DOHH2 (cell line): Measurements from ENCODE around the gene TASP1.

Source experiments
- H3F3A ChIP-seq: fragments of 200-600 bp; sonication (generic), shearing (Covaris generic); 2 replicates; pipeline ENCODE4 v1.6.0; 2016; ENCODE audit warnings: antibody characterized with exemption, mild to moderate bottlenecking; ENCODE audit not compliant: control insufficient read depth, insufficient read depth
- H3K27ac ChIP-seq: fragments of 200-600 bp; sonication (generic); 2 replicates; pipeline ENCODE4 v1.5.1; 2014; ENCODE audit warnings: low read depth, mild to moderate bottlenecking, low read length, moderate library complexity
- H3K27me3 ChIP-seq: fragments of 200-600 bp; sonication (generic); 2 replicates; pipeline ENCODE4 v1.6.1; 2014; ENCODE audit warnings: mild to moderate bottlenecking, low read length, mixed read lengths; ENCODE audit not compliant: control insufficient read depth
- H3K36me3 ChIP-seq: fragments of 200-600 bp; sonication (generic); 2 replicates; pipeline ENCODE4 v1.6.1; 2014; ENCODE audit warnings: mild to moderate bottlenecking, low read length, moderate library complexity, mixed read lengths; ENCODE audit not compliant: control insufficient read depth
- H3K4me1 ChIP-seq: fragments of 200-600 bp; sonication (generic); 2 replicates; pipeline ENCODE4 v1.6.1; 2014; ENCODE audit warnings: mild to moderate bottlenecking, low read length, mixed read lengths; ENCODE audit not compliant: control insufficient read depth
- H3K4me2 ChIP-seq: fragments of 200-600 bp; sonication (generic); 2 replicates; pipeline ENCODE4 v1.6.0; 2014; ENCODE audit warnings: mild to moderate bottlenecking, low read length, moderate library complexity
- H3K4me3 ChIP-seq: fragments of 200-600 bp; sonication (generic); 2 replicates; pipeline ENCODE4 v1.5.1; 2014; ENCODE audit warnings: mild to moderate bottlenecking, low read length, mixed read lengths
- H3K79me2 ChIP-seq: fragments of 200-600 bp; sonication (generic); 2 replicates; pipeline ENCODE4 v1.6.1; 2014; ENCODE audit warnings: mild to moderate bottlenecking, low read length, mixed read lengths; ENCODE audit not compliant: control insufficient read depth
- H3K9me2 ChIP-seq: fragments of 200-600 bp; sonication (generic); replicated peaks from 2 replicates; pipeline ENCODE4 v1.6.1; 2014; ENCODE audit warnings: mild to moderate bottlenecking, low read length, mixed read lengths; ENCODE audit not compliant: control insufficient read depth
- H3K9me3 ChIP-seq: fragments of 200-600 bp; sonication (generic); 2 replicates; pipeline ENCODE4 v1.6.1; 2014; ENCODE audit warnings: antibody characterized with exemption, low read length, mixed read lengths; ENCODE audit not compliant: control insufficient read depth, insufficient read depth
- H4K20me1 ChIP-seq: fragments of 200-600 bp; sonication (generic); 2 replicates; pipeline ENCODE4 v1.6.0; 2014; ENCODE audit warnings: low read depth, mild to moderate bottlenecking, antibody characterized with exemption, low read length, moderate library complexity; ENCODE audit not compliant: control insufficient read depth, insufficient read depth
- EZH2phosphoT487 ChIP-seq: fragments of 200-600 bp; sonication (generic); IDR thresholded peaks from 2 replicates; pipeline ENCODE4 v1.6.1; 2017; ENCODE audit warnings: borderline replicate concordance, mild to moderate bottlenecking, antibody characterized with exemption, low read length, moderate library complexity, mixed read lengths
- TF ChIP-seq, protein P1 (sequence below): fragments of 200-600 bp; sonication (generic); IDR thresholded peaks from one replicate; pipeline ENCODE4 v1.5.1; 2014; ENCODE audit warnings: antibody characterized with exemption, mild to moderate bottlenecking, low read depth, low read length; ENCODE audit not compliant: poor library complexity, severe bottlenecking

Gene TASP1

DNA sequence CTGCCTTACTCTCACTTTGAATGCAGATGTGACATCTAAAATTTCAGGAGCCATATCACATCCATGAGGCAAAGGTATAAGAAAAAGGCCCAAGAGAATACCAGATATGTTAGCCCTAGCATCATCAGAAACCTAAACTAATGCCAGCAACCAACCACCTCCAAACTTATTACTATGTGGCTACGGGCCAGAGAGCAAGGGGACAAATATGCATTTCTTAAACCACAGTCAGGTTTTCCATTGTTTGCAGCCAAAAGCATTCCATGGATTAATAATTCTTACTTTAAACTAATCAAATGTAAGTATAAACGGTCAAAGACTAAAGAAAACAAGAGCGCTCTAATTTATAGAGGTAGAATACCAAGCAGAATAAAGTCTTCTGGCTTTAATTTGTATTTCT lies 84.7 kb downstream of the TASP1 start:
- H3K9me3 ChIP-seq: no peaks in the 10 kb centered on the region

GRCh38 chr20:13552061-13552460 lies 86.7 kb downstream of the TASP1 start:
- H3K79me2 ChIP-seq: no peaks in the 10 kb centered on the region
- no peak overlapping the region for H3K4me2 ChIP-seq
- no peak for TF ChIP-seq EZH2phosphoT487
- TF ChIP-seq, protein P1, sequence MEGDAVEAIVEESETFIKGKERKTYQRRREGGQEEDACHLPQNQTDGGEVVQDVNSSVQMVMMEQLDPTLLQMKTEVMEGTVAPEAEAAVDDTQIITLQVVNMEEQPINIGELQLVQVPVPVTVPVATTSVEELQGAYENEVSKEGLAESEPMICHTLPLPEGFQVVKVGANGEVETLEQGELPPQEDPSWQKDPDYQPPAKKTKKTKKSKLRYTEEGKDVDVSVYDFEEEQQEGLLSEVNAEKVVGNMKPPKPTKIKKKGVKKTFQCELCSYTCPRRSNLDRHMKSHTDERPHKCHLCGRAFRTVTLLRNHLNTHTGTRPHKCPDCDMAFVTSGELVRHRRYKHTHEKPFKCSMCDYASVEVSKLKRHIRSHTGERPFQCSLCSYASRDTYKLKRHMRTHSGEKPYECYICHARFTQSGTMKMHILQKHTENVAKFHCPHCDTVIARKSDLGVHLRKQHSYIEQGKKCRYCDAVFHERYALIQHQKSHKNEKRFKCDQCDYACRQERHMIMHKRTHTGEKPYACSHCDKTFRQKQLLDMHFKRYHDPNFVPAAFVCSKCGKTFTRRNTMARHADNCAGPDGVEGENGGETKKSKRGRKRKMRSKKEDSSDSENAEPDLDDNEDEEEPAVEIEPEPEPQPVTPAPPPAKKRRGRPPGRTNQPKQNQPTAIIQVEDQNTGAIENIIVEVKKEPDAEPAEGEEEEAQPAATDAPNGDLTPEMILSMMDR: no peak
- H3K27ac ChIP-seq: no peak overlapping the region
- H4K20me1 ChIP-seq: no peaks in the 10 kb centered on the region
- no peaks in the 10 kb centered on the region for H3K36me3 ChIP-seq
- H3K4me3 ChIP-seq: no peak overlapping the region
- H3F3A ChIP-seq: no peaks in the 10 kb centered on the region
- no peaks in the 10 kb centered on the region for H3K9me2 ChIP-seq
- no peaks in the 10 kb centered on the region for H3K27me3 ChIP-seq
- H3K9me3 ChIP-seq: no peaks in the 10 kb centered on the region
- no peaks in the 10 kb centered on the region for H3K4me1 ChIP-seq

More for the DNA sequence above, 84.7 kb downstream of the TASP1 start:
- Histone ChIP-seq H3K4me1 (no peaks in the 10 kb centered on the region), H3K79me2 (no peaks in the 10 kb centered on the region), H4K20me1 (no peaks in the 10 kb centered on the region), H3K27me3 (no peaks in the 10 kb centered on the region), H3F3A (no peaks in the 10 kb centered on the region), H3K36me3 (no peaks in the 10 kb centered on the region), H3K4me2 (no peak overlapping the region), H3K9me2 (no peaks in the 10 kb centered on the region), H3K27ac (no peak overlapping the region), H3K4me3 (no peak overlapping the region)
- TF ChIP-seq, protein P1: no peak
- TF ChIP-seq EZH2phosphoT487: no peak

- Histone ChIP-seq H3K4me3 (no peak overlapping the region), H3K9me3 (no peaks in the 10 kb centered on the region), H3K27ac (no peak overlapping the region), H3K27me3 (no peaks in the 10 kb centered on the region), H3K79me2 (no peaks in the 10 kb centered on the region), H3F3A (no peaks in the 10 kb centered on the region), H3K4me1 (no peaks in the 10 kb centered on the region), H3K36me3 (no peaks in the 10 kb centered on the region), H4K20me1 (no peaks in the 10 kb centered on the region), H3K4me2 (no peak overlapping the region), H3K9me2 (no peaks in the 10 kb centered on the region)
- no peak for TF ChIP-seq EZH2phosphoT487
- TF ChIP-seq, protein P1: no peak
These were observed 89.3 kb downstream of the TASP1 start for GRCh38 chr20:13549451-13549850.
